A673 (cell line): ENCODE measurements around the gene ISG20L2. TPM values are rescaled to one million over a fixed set of nuclear protein-coding genes. Genes with fewer than 3 reads are reported as not detected.
A peak's percentile ranks its signal among the peaks of the same experiment; 100 is the strongest.

Experiments used
- BruUV-seq: library from RNA; stranded (reverse); fragments of 400-500 nt; replicated peaks from 2 replicates; lab custom pipeline; 2021; lab: Mats Ljungman, UMichigan
- CTCF ChIA-PET: fragments of 300-600 bp; sonication (Branson Sonifier 250); formaldehyde crosslinking; loops from one replicate; lab custom pipeline; 2022; ENCODE audit warnings: antibody characterized with exemption; lab: Charles Lee
- POLR2A ChIA-PET: fragments of 300-600 bp; sonication (Branson Sonifier 250); formaldehyde crosslinking; loops from one replicate; lab custom pipeline; 2022; ENCODE audit warnings: antibody characterized with exemption; ENCODE audit not compliant: low non-redundant PET; lab: Charles Lee
- DNase-seq: peaks from one replicate; pipeline ENCODE4 v3.0.0-alpha.2; 2015; ENCODE audit warnings: low spot score
- H3K27ac ChIP-seq: fragments of 200-600 bp; sonication (generic); 2 replicates; pipeline ENCODE4 v1.5.1; 2016; ENCODE audit warnings: mixed run types, low read depth, mild to moderate bottlenecking, mixed read lengths, antibody characterized with exemption, low read length; ENCODE audit not compliant: poor library complexity, severe bottlenecking
- H3K27me3 ChIP-seq: fragments of 200-600 bp; sonication (generic); replicated peaks from 2 replicates; pipeline ENCODE4 v1.6.1; 2017; ENCODE audit warnings: mixed run types, low read depth, mild to moderate bottlenecking, mixed read lengths, antibody characterized with exemption, low read length; ENCODE audit not compliant: insufficient read depth, poor library complexity
- H3K36me3 ChIP-seq: fragments of 200-600 bp; sonication (generic); 2 replicates; pipeline ENCODE4 v1.6.1; 2016; ENCODE audit warnings: mixed run types, mild to moderate bottlenecking, mixed read lengths, antibody characterized with exemption, low read length; ENCODE audit not compliant: insufficient read depth, poor library complexity, severe bottlenecking
- H3K4me1 ChIP-seq: fragments of 200-600 bp; sonication (generic); 2 replicates; pipeline ENCODE4 v1.6.1; 2017; ENCODE audit warnings: mixed run types, mild to moderate bottlenecking, mixed read lengths, antibody characterized with exemption, low read length; ENCODE audit not compliant: insufficient read depth, poor library complexity, severe bottlenecking
- H3K4me3 ChIP-seq: fragments of 200-600 bp; sonication (generic); 2 replicates; pipeline ENCODE4 v1.5.1; 2016; ENCODE audit warnings: low read depth, mixed run types, mild to moderate bottlenecking, mixed read lengths, low read length; ENCODE audit not compliant: poor library complexity, severe bottlenecking
- H3K9me3 ChIP-seq: fragments of 200-600 bp; sonication (generic); 2 replicates; pipeline ENCODE4 v1.6.1; 2016; ENCODE audit warnings: mixed run types, low read depth, mild to moderate bottlenecking, mixed read lengths, antibody characterized with exemption, low read length; ENCODE audit not compliant: poor library complexity, severe bottlenecking
- CTCF ChIP-seq: fragments of 300-800, 200-600 bp; sonication (generic); conservative IDR thresholded peaks from 2 replicates; pipeline ENCODE4 v1.5.1; 2017; ENCODE audit warnings: low read depth, mild to moderate bottlenecking, antibody characterized with exemption, low read length, moderate library complexity, mixed read lengths
- EZH2 ChIP-seq: fragments of 200-600 bp; sonication (generic); IDR thresholded peaks from 2 replicates; pipeline ENCODE4 v1.6.1; 2017; ENCODE audit warnings: borderline replicate concordance, low read depth, mild to moderate bottlenecking, mixed read lengths, antibody characterized with exemption, low read length; ENCODE audit not compliant: poor library complexity, severe bottlenecking
- intact Hi-C: fragments of 100-400 bp; cut with micrococcal nuclease; formaldehyde crosslinking; loops from one replicate; pipeline ENCODE4 v1.10.0; 2022; ENCODE audit not compliant: unreplicated experiment
- total RNA-seq: library from RNA; stranded (reverse); gene quantifications from 2 replicates; pipeline ENCODE4 v1.2.3, GENCODE V29; 2021

The ISG20L2 gene
- total RNA-seq, 1 experiment from 2014 or later: 46.5 TPM

GRCh38 chr1:156680056-156680455 lies 48.5 kb downstream of the ISG20L2 start:
- Histone ChIP-seq H3K4me3 (no peak overlapping the region), H3K27ac (no peak overlapping the region), H3K27me3 (peaks cover 69% of the 10 kb centered on the region), H3K36me3 (no peaks in the 10 kb centered on the region), H3K4me1 (peaks cover 13% of the 10 kb centered on the region), H3K9me3 (no peaks in the 10 kb centered on the region)
- intact Hi-C loops: loop anchor here (10.0 kb wide), 1 partner anchor 245 kb away; the partner anchor contains the start of gene LRRC71
- DNase-seq: no peak
- TF ChIP-seq EZH2: no peak
- TF ChIP-seq CTCF: no peak
- BruUV-seq: no TSS peak
- CTCF ChIA-PET: interaction anchor here (1.0 kb wide), 1 partner anchor 20 kb away, joined by 4 read pairs; no protein-coding TSS in a partner anchor
- POLR2A ChIA-PET: no interaction called here

- Histone ChIP-seq H3K27me3 (peaks cover 65% of the 10 kb centered on the region), H3K4me3 (peak overlapping the region; percentile 40), H3K27ac (no peak overlapping the region), H3K4me1 (peaks cover 13% of the 10 kb centered on the region), H3K36me3 (no peaks in the 10 kb centered on the region), H3K9me3 (no peaks in the 10 kb centered on the region)
- intact Hi-C loops: loop anchor here (2.0 to 5.0 kb wide), 3 partner anchors 17 to 96 kb away; no protein-coding TSS in a partner anchor
- no TSS peak for BruUV-seq
- peak; percentile 86 for DNase-seq
- no peak for TF ChIP-seq EZH2
- peak; percentile 96 for TF ChIP-seq CTCF
- POLR2A ChIA-PET: no interaction called here
- CTCF ChIA-PET: interaction anchor here (0.9 to 1.6 kb wide), 5 partner anchors 11 to 56 kb away, joined by 3 to 6 read pairs (median 4); no protein-coding TSS in a partner anchor
Measured at GRCh38 chr1:156677616-156678596, 50.7 kb downstream of the ISG20L2 start.

- intact Hi-C loops: loop anchor here (2.0 to 5.0 kb wide), 2 partner anchors 16 to 95 kb away; no protein-coding TSS in a partner anchor
- ChIA-PET POLR2A (interaction anchor here (0.7 kb wide), 1 partner anchor 17 kb away, joined by 7 read pairs; no protein-coding TSS in a partner anchor), CTCF (interaction anchor here (0.6 to 1.6 kb wide), 11 partner anchors 13 to 224 kb away, joined by 3 to 7 read pairs (median 4); partner anchors contain the start of gene NTRK1)
- peak; percentile 75 for DNase-seq
- Histone ChIP-seq H3K9me3 (no peaks in the 10 kb centered on the region), H3K27me3 (peaks cover 63% of the 10 kb centered on the region), H3K36me3 (no peaks in the 10 kb centered on the region), H3K27ac (no peak within 1 kb of the TSS), H3K4me1 (peaks cover 13% of the 10 kb centered on the region), H3K4me3 (peak within 1 kb of the TSS; percentile 40)
- no peak for TF ChIP-seq CTCF
- TF ChIP-seq EZH2: peak; percentile 77
- BruUV-seq: TSS peak; percentile 52
Measured at GRCh38 chr1:156676820-156677615, 51.5 kb downstream of the ISG20L2 start, which contains the start of gene NES. Gene NES, minus strand, starts transcription at chr1:156677407. Its CDS starts 143 bp downstream, at chr1:156677264.
